ENCODE data around the gene SPATS2L.

GRCh38 chr2:200306931-200307723, 634 bp downstream of the SPATS2L start:
- TF ChIP-seq GLI2 (tag by site-specific recombination; IDR thresholded peaks at IDR 0.05; ENCODE audit: borderline replicate concordance, low read depth) (no peak), REPIN1 (tag by site-specific recombination; IDR thresholded peaks at IDR 0.05; ENCODE audit: low read depth) (no peak), CTCF (tag by site-specific recombination; IDR thresholded peaks at IDR 0.05) (no peak), ZBTB49 (tag by site-specific recombination; IDR thresholded peaks at IDR 0.05; ENCODE audit: low read depth) (no peak), MEIS1 (CRISPR knock-in tag; IDR thresholded peaks at IDR 0.05; ENCODE audit: borderline replicate concordance) (no peak), REST (tag by site-specific recombination; IDR thresholded peaks at IDR 0.05) (no peak), RBAK (tag by site-specific recombination; IDR thresholded peaks at IDR 0.05) (no peak), TCF7L2 (IDR thresholded peaks at IDR 0.05; ENCODE audit: borderline replicate concordance, low read depth, low read length) (no peak), ZNF23 (tag by site-specific recombination; IDR thresholded peaks at IDR 0.05; ENCODE audit: borderline replicate concordance) (no peak), ATF2 (tag by site-specific recombination; IDR thresholded peaks at IDR 0.05; ENCODE audit: low read depth) (no peak)

Data from HEK293 (cell line).